Stomach smooth muscle (tissue), 2 donors: ENCODE data around the gene FGF1.
A peak's percentile ranks its signal among the peaks of the same experiment; 100 is the strongest.

Experiments used
- H3K27ac ChIP-seq: one replicate; pipeline ENCODE4 v1.7.0; 2013; ENCODE audit warnings: mild to moderate bottlenecking, low read length, inconsistent platforms
- H3K27me3 ChIP-seq, 2 donors: one replicate each; pipeline ENCODE4 v1.7.0; 2013; ENCODE audit warnings: low read length in 2 of 2; ENCODE audit not compliant: insufficient read depth in 2 of 2, control insufficient read depth in 1 of 2
- H3K36me3 ChIP-seq, 2 donors: one replicate each; pipeline ENCODE4 v1.7.0; 2013; ENCODE audit warnings: low read length in 2 of 2; ENCODE audit not compliant: control insufficient read depth in 2 of 2, insufficient read depth in 2 of 2
- H3K4me1 ChIP-seq: one replicate; pipeline ENCODE4 v1.7.0; 2013; ENCODE audit warnings: low read length; ENCODE audit not compliant: control insufficient read depth, insufficient read depth
- H3K4me3 ChIP-seq, 2 donors: one replicate each; pipeline ENCODE4 v1.7.0; 2013; ENCODE audit warnings: low read length in 2 of 2
- H3K9ac ChIP-seq, 2 donors: one replicate each; pipeline ENCODE4 v1.7.0; 2013; ENCODE audit warnings: low read length in 2 of 2, mild to moderate bottlenecking in 1 of 2
- H3K9me3 ChIP-seq, 2 donors: one replicate each; pipeline ENCODE4 v1.7.0; 2013; ENCODE audit warnings: low read length in 2 of 2; ENCODE audit not compliant: control insufficient read depth in 2 of 2
- donor health status: healthy.
- donor health status: Pancreatic carcinoma.

The FGF1 gene

DNA sequence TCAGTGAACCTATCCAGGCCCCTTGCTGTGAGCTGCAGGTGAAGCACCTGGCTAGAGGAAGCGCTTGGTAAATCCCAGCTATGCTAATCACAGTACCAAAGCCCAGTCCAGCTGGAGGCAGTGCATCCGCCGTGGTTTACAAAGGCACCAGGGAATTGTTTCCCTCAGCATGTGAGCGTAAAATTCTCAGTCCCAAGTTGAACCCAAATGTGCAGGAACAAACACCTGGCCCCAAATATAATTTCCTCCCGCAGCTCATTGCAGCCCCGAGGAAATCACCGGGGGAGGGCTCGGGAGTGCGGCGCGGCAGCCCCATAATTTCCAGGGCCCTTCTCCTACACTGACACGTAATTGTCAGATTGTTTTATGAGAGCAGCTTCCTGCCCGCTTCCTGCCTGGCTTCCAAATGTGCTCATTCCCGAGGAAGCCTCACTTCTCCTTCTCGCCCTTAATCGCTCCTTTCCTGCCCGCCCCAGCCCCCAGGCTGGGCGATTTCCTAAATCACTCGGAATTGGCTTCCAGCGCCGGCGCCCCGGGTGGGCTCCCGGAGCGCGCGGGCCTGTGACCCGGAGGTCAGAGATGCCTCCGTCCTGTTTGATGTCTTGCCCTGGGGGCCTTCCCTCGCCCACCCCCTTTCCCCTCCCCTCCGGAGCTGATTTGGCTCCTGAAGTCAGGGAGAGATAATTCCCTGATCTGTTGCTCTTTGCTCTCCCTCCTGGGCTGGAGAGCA lies 134.4 kb downstream of the FGF1 start:
- H3K4me3 ChIP-seq = peak overlapping the region in 1 of 2 donors; percentile 22
- H3K4me1 ChIP-seq = peaks cover 6% of the 10 kb centered on the region

DNA sequence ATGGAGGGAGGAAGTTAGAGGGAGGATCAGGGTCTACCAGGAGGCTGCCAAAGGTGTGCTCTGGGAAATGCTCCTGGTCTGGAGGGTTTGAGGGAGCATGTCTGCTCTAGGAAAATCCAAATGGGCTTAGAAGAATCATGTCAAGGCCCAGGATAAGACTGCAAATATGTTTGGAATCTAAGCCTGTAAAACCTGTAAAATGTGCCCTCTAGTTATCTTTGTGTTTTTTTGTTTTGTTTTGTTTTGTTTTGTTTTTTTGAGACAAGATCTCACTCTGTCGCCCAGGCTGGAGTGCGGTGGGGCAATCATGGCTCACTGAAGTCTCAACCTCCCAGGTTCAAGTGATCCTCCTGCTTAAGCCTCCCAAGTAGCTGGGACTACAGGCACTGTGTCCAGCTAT lies 135.4 kb downstream of the FGF1 start:
- no peaks in the 10 kb centered on the region for H3K36me3 ChIP-seq
- no peaks in the 10 kb centered on the region for H3K9me3 ChIP-seq
- H3K4me1 ChIP-seq = peaks cover 6% of the 10 kb centered on the region
- no peak overlapping the region for H3K4me3 ChIP-seq
- peaks cover 0 to 3% of the 10 kb centered on the region in 2 donors for H3K27me3 ChIP-seq
- H3K27ac ChIP-seq = no peak overlapping the region
- H3K9ac ChIP-seq = no peak overlapping the region

More for the DNA sequence above, 134.4 kb downstream of the FGF1 start:
- no peaks in the 10 kb centered on the region for H3K36me3 ChIP-seq
- H3K27me3 ChIP-seq = peaks cover 0 to 3% of the 10 kb centered on the region in 2 donors
- no peak overlapping the region for H3K27ac ChIP-seq
- H3K9ac ChIP-seq = no peak overlapping the region
- no peaks in the 10 kb centered on the region for H3K9me3 ChIP-seq

DNA sequence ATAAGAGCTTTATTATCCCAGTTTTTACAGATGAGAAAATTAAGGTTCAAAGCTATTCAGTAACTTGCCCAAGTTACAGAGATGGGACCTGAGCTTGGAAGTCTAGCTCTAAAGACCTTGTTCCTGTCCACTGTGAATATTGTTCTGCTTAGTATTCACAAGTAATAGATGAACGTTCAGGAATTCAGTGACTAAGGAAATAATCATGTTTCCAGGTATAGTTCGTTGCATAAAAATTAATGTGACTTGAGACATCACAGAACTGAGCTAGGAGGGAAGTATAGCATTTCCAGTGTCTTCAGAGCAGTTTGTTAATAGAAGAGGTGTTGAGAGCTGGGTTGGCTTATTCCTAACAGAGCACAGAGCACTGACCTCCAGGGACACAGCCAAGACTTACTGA lies 136.1 kb downstream of the FGF1 start:
- H3K9ac ChIP-seq = no peak overlapping the region
- peaks cover 0 to 3% of the 10 kb centered on the region in 2 donors for H3K27me3 ChIP-seq
- no peak overlapping the region for H3K27ac ChIP-seq
- no peaks in the 10 kb centered on the region for H3K9me3 ChIP-seq
- no peaks in the 10 kb centered on the region for H3K36me3 ChIP-seq
- H3K4me3 ChIP-seq = no peak overlapping the region
- H3K4me1 ChIP-seq = peaks cover 6% of the 10 kb centered on the region

DNA sequence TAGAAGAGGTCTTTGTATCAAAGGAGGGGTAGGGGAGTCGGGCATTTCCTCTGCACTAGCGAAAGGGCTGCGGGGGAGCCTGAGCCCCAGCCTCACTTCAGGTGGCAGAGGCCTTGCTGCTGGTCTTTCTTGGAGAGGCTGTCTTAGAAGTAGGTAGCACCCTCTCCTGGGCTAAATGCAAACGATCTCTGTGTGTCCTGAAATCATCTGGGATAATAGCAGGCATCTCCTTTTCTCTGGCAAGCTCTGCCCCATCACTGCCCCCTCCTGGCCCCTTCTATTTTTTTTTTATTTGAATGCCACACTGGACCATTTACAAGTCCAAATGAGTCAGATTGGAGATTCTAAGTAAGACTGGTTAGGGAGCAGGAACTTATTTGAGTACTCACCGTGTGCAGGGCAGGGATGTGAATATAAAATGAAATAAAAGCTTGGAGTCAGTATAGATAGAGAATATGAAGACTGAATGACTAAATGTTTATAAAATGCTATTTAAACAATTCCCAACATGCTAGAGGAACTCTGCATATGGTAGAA lies 137.1 kb downstream of the FGF1 start:
- Histone ChIP-seq H3K9ac (no peak overlapping the region), H3K27me3 (peaks cover 0 to 3% of the 10 kb centered on the region in 2 donors), H3K36me3 (no peaks in the 10 kb centered on the region), H3K4me1 (peaks cover 6% of the 10 kb centered on the region), H3K9me3 (no peaks in the 10 kb centered on the region), H3K4me3 (no peak overlapping the region), H3K27ac (no peak overlapping the region)

DNA sequence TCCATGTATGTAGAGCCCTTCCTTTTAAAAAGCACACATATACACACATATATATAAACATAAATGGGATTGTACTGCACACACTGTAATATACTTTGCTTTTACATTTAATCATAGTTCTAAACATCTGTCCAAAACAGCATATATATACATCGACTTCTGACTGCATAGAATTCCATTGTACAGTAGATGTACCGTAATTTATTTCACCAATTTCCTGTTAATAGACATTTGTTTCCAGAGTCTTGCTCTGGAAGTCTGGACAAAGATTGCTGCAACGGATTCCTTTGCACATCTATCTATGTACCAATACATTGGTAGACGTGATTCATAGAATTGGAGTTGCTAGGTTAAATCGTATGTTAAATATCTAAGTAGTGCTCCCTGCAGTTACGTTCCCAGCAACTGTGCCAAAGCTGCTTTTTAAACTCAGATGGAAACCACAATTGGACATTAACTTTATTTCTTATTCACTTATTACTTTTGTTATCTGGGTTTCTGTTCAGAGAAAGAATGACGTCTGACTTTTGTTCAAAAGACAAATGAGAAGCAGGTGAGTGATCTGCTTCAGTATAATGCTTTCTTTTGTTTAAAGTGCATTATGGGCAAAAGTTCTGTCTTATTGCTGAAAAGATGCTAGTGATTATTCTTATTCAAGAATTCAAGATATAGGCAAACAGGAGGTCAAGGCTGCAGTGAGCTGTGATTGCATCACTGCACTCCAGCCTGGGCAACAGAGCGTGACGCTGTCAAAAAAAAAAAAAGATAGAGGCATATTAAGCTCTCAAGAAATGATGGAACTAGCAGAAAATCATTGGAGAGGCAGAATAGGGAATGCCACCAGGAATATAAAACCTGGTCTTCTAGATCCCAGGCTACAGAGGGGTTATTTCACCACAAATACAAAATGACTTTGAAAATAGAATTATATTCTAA lies 138.2 kb downstream of the FGF1 start:
- Histone ChIP-seq H3K27ac (no peak overlapping the region), H3K4me3 (no peak overlapping the region), H3K9me3 (no peaks in the 10 kb centered on the region), H3K9ac (no peak overlapping the region), H3K4me1 (peaks cover 6% of the 10 kb centered on the region), H3K27me3 (peaks cover 0 to 3% of the 10 kb centered on the region in 2 donors), H3K36me3 (no peaks in the 10 kb centered on the region)

DNA sequence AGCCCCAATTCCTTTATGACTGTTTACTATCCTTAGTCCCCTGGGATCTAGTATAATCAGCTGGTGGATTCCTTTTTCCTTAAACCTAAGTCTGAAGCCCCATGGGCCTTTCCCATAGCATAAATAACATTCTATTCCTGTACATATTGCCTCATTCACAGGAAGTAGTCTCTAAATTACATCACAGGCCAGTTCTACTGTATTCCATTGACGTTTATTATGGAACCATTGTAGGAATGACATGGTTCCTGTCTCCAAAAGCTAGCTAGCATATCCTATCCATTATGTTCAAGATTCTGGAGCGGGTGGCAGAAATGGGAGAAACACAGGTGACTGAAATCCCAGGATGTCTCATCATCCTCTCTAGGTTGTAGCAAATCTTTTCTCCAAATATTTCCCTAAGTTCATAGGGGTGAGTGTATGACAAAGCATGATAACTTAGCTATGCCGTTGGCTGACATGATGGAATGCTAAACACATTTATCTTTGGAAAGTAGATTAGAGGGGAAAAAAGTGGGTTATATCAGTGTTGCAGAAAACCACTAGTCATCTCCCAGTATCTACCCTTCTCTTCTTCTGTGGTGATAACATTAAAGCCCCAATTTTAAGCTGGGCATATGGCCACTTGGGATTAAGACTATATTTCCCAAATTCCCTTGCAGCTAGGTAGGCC lies 140.1 kb downstream of the FGF1 start:
- Histone ChIP-seq H3K27ac (no peak overlapping the region), H3K9me3 (no peaks in the 10 kb centered on the region), H3K4me1 (peaks cover 6% of the 10 kb centered on the region), H3K27me3 (no peaks in the 10 kb centered on the region), H3K9ac (no peak overlapping the region), H3K4me3 (no peak overlapping the region), H3K36me3 (no peaks in the 10 kb centered on the region)

DNA sequence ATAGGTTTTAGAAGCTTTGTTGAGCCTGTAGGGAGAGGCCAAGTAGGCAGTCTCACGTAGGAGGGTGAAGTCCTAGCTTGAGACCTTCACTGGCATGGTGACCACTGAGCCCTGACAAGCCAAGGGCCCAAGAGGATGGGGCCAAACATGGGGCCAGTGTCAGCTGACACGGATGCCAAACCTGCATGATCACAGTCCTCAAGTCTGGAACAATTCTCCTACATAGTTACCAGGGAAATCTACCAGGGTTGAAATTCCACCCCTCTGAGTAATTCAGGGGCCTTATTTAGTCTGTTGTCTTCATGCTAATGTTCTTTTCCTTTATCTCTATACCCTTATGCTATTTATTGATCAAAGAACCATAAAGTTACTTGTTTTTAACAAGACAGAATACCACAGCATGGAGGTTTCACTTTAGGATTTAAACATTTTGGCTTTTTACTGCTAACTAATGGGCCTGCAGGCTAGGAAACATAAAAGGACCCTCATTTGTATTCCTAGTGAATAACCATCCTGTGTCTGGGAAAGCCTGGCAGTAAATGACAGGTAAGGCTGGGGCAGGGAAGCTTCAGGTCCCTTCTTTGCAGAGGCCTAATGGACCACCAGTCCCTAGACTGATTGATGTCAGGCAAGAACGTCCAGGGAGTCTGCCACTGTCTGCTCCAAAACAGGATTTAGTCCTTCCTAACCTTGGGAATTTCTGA lies 140.8 kb downstream of the FGF1 start:
- Histone ChIP-seq H3K4me1 (peaks cover 6% of the 10 kb centered on the region), H3K36me3 (no peaks in the 10 kb centered on the region), H3K27me3 (no peaks in the 10 kb centered on the region), H3K9me3 (no peaks in the 10 kb centered on the region), H3K9ac (no peak overlapping the region), H3K27ac (no peak overlapping the region), H3K4me3 (no peak overlapping the region)

DNA sequence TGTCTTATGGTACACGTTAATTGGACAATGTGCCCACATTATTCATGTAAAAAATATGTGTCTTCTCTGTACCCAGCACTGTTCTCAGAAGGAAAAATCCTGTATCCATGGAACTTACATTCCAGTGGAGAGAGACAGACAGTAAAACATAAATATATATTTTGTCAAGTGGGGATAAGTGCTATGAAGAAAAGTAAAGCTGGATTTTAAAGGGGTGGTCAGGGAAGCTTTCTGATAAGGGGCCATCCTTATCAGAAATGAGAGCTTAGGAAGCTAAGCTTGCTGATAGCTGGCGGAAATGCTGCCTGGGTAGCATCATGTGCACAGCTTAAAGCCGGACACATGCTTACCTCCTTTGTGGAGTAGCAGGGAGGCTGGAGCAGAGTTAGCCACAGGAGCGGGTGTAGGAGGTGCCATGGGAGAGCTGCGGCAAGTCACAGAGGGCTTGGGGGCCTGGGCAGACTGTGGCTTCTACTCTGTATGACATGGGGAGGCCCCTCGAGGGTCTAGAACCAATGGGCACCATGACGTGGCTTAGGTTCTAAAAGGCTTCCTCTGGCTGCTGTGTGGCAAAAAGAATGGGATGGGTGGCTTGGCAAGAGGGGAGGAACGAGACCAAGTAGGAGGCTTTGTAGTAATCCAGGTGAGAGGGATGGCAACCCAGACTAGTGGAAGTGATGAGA lies 141.7 kb downstream of the FGF1 start:
- H3K9ac ChIP-seq = no peak overlapping the region
- H3K36me3 ChIP-seq = no peaks in the 10 kb centered on the region
- H3K9me3 ChIP-seq = no peaks in the 10 kb centered on the region
- H3K4me3 ChIP-seq = no peak overlapping the region
- H3K27ac ChIP-seq = no peak overlapping the region
- H3K27me3 ChIP-seq = no peaks in the 10 kb centered on the region
- H3K4me1 ChIP-seq = peaks cover 6% of the 10 kb centered on the region

DNA sequence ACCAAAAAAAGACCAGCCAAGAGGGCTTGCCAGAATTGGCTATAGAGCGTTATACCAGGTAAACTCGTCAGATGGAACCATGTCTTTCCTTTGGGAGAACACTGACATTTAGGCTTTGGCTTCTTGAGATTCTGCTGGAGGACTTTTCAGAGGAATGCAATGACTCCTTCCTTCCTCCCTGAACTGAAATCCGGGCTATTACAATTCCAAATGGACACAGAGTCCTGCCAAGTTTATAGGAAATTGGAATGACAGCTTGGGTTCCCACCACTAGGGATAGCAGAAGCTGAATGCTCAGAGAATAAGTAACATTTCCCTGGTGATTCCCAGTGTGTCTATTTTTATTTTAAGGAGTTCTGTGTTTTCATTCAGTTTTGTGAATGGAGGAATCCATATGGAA lies 143.0 kb downstream of the FGF1 start:
- Histone ChIP-seq H3K27me3 (no peaks in the 10 kb centered on the region), H3K4me1 (peaks cover 4% of the 10 kb centered on the region), H3K27ac (no peak overlapping the region), H3K9ac (no peak overlapping the region), H3K9me3 (no peaks in the 10 kb centered on the region), H3K4me3 (no peak overlapping the region), H3K36me3 (no peaks in the 10 kb centered on the region)
